ENCODE results near the gene HSBP1L1. TPM values are rescaled to one million over a fixed set of nuclear protein-coding genes. Genes with fewer than 3 reads are reported as not detected.

The HSBP1L1 gene
- 46.6 and 49.4 TPM in 2 replicates for total RNA-seq (2022)
- Bru-seq, nascent RNA = percentile 72 among the genes with signal in this experiment
- BruChase-seq, experiment 1, labeled RNA remaining after a 6-hour chase = percentile 77 among the genes with signal in this experiment
- BruChase-seq, experiment 2, labeled RNA remaining after a 2-hour chase = percentile 78 among the genes with signal in this experiment
- long read RNA-seq, transcript HSBP1L1-201 (4 exons, 771 nt) = major isoform, 47 of 56 reads
- long read RNA-seq, partial matches to known transcripts = 0 of 56 reads
- long read RNA-seq, other reads (novel, unspliced or antisense) = 7 of 56 reads

DNA sequence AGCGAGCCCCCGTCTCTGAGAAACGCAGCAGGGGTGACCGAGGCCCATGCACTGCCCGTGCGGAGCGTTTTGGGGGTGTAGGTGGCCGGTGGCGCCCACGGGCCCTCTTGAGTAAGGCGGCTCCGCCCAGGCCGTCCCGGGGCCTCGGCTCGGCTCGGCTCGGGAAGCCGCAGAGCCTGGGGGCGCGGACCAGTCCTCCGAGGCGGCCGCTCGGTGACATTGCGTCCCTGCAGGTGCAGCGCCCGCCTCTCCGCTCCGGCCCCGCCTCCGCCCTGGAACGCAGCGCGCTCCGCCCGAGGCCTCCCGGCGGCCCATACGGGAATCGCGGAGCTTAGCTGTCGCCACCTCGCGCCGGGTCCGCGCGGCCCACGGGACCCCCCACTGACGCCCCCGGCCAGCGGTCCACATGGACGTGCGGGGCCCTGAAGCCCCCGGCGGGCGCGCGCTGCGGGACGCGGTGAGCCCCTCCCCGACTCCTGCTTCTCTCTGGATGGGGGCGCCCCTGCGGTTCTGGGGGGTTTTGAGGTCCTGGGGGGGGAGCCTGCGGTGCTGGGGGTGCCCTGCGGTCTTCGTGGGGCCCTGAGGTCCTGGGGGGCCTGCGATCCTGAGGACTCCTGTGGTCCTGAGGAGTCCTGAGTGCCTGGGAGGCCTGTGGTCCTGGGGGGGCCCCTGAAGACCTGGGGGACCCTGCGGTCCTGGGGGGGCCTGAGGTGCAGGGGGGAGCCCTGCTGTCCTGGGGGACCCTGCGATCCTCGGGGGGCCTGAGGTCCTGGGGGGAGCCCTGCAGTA lies at the start of gene HSBP1L1:
TSS of gene HSBP1L1 (plus strand) at position 314 of the 789 bp plus-strand sequence. CDS start at position 407, 93 bp downstream.
- TF ChIP-seq, protein P1, sequence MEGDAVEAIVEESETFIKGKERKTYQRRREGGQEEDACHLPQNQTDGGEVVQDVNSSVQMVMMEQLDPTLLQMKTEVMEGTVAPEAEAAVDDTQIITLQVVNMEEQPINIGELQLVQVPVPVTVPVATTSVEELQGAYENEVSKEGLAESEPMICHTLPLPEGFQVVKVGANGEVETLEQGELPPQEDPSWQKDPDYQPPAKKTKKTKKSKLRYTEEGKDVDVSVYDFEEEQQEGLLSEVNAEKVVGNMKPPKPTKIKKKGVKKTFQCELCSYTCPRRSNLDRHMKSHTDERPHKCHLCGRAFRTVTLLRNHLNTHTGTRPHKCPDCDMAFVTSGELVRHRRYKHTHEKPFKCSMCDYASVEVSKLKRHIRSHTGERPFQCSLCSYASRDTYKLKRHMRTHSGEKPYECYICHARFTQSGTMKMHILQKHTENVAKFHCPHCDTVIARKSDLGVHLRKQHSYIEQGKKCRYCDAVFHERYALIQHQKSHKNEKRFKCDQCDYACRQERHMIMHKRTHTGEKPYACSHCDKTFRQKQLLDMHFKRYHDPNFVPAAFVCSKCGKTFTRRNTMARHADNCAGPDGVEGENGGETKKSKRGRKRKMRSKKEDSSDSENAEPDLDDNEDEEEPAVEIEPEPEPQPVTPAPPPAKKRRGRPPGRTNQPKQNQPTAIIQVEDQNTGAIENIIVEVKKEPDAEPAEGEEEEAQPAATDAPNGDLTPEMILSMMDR (IDR thresholded peaks at IDR 0.05; ENCODE audit: unreplicated experiment) = no peak
- Mint-ChIP-seq H3K4me1 (ENCODE audit: insufficient read depth, unreplicated experiment) (peaks cover 19% of the 10 kb centered on the region), H3K27me3 (ENCODE audit: insufficient read depth, unreplicated experiment) (no peaks in the 10 kb centered on the region), H3K36me3 (ENCODE audit: insufficient read depth, unreplicated experiment) (peaks cover 38% of the 10 kb centered on the region), H3K9me3 (ENCODE audit: unreplicated experiment) (no peaks in the 10 kb centered on the region), H3K27ac (ENCODE audit: low read depth, unreplicated experiment) (peak within 1 kb of the TSS; percentile 46), H3K4me3 (ENCODE audit: unreplicated experiment) (peak within 1 kb of the TSS; percentile 81)
- intact Hi-C loops (cut with micrococcal nuclease) = loop anchor here (1.0 to 2.0 kb wide), 2 partner anchors 24 to 285 kb away; partner anchors contain the start of genes CTDP1 and TXNL4A
- no TSS peak for BruUV-seq (replicated peaks)
- peak; percentile 64 for DNase-seq (ENCODE audit: unreplicated experiment)
- POLR2A ChIA-PET = interaction anchor here (0.6 to 7.5 kb wide), 4 partner anchors 13 to 261 kb away, joined by 3 to 71 read pairs (median 6); partner anchors contain the start of genes RBFA, SLC66A2 and TXNL4A
- CTCF ChIA-PET = interaction anchor here (0.6 kb wide), 1 partner anchor 78 kb away, joined by 3 read pairs; no protein-coding TSS in a partner anchor

DNA sequence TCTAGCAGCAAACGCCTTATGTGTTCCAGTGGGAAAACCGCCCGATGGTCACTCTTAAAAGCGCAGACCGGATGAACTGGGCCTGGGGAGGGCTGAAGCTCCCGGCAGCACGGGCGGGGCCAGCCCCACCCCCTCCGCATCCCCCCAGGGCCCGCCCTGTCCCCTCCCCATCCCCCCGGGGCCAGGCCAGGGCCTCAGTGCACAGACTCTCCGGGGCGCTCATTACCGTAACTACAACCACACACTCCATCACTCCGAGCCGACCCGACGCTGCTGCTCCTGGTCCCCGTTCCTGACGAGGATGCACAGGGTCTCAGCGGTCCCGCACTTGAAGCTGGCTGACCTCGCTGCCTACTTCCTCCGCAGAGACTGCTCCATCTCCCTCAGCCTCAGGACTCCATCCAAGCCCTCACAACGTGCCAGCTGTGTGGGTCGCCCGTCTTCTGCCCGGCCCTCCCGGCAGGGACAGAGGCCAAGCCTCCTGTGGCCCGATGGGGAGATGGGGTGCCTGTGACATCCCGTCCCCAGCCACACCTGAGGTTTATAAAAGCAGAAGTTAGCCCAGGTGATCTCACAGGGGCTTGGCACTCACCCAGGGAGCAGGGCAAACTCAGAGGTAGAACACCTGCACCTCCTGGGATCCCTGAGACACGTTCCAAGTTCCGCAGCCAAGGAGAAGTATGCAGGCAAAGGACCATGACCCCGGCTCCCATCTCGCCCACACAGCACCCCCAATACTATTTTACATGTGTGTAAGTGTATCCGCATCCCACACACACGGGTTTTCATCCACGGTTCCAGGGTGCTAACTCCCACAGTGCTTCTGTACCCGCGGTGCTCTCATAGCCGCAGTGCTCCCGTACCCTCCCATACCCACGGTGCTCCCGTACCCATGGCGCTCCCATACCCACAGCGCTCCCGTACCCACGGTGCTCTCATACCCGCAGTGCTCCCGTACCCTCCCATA lies 49.0 kb upstream of the HSBP1L1 start:
- ChIA-PET POLR2A (no interaction called here), CTCF (interaction anchor here (0.8 kb wide), 1 partner anchor 498 kb away, joined by 3 read pairs; no protein-coding TSS in a partner anchor)
- intact Hi-C loops (cut with micrococcal nuclease) = no loop called here
- Mint-ChIP-seq H3K27me3 (ENCODE audit: insufficient read depth, unreplicated experiment) (no peaks in the 10 kb centered on the region), H3K36me3 (ENCODE audit: insufficient read depth, unreplicated experiment) (peaks cover 42% of the 10 kb centered on the region), H3K4me1 (ENCODE audit: insufficient read depth, unreplicated experiment) (no peaks in the 10 kb centered on the region), H3K4me3 (ENCODE audit: unreplicated experiment) (no peak overlapping the region), H3K9me3 (ENCODE audit: unreplicated experiment) (no peaks in the 10 kb centered on the region), H3K27ac (ENCODE audit: low read depth, unreplicated experiment) (no peak overlapping the region)
- TF ChIP-seq, protein P1 (IDR thresholded peaks at IDR 0.05; ENCODE audit: unreplicated experiment) = no peak
- DNase-seq (ENCODE audit: unreplicated experiment) = no peak
- BruUV-seq (replicated peaks) = no TSS peak

DNA sequence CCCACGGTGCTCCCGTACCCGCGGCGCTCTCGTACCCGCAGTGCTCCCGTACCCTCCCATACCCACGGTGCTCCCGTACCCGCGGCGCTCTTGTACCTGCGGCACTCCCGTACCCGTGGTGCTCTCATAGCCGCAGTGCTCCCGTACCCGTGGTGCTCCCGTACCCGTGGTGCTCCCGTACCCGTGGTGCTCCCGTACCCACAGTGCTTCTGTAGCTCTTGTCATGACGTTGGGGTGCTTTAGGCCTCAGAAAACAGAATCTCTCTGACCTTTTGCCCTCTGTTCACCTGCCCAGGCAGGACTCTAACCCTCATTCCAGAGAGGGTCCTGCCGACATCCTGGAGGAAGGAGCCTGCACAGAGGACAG lies 48.3 kb upstream of the HSBP1L1 start:
- H3K27me3 Mint-ChIP-seq (ENCODE audit: insufficient read depth, unreplicated experiment) = no peaks in the 10 kb centered on the region
- no TSS peak for BruUV-seq (replicated peaks)
- no peak for DNase-seq (ENCODE audit: unreplicated experiment)
- ChIA-PET CTCF (interaction anchor here (0.8 kb wide), 1 partner anchor 498 kb away, joined by 3 read pairs; no protein-coding TSS in a partner anchor), POLR2A (no interaction called here)
- intact Hi-C loops (cut with micrococcal nuclease) = no loop called here
- H3K36me3 Mint-ChIP-seq (ENCODE audit: insufficient read depth, unreplicated experiment) = peaks cover 42% of the 10 kb centered on the region
- H3K4me3 Mint-ChIP-seq (ENCODE audit: unreplicated experiment) = no peak overlapping the region
- no peaks in the 10 kb centered on the region for H3K4me1 Mint-ChIP-seq (ENCODE audit: insufficient read depth, unreplicated experiment)
- H3K9me3 Mint-ChIP-seq (ENCODE audit: unreplicated experiment) = no peaks in the 10 kb centered on the region
- TF ChIP-seq, protein P1 (IDR thresholded peaks at IDR 0.05; ENCODE audit: unreplicated experiment) = no peak
- H3K27ac Mint-ChIP-seq (ENCODE audit: low read depth, unreplicated experiment) = no peak overlapping the region

Data from MCF 10A (cell line).